MM.1S (cell line): ENCODE measurements around the gene DAB2.

Source experiments
- DNase-seq: peaks from one replicate; pipeline ENCODE4 v3.0.0-alpha.2; 2015
- H2AFZ ChIP-seq: fragments of 300-600 bp; sonication (generic); 2 replicates; pipeline ENCODE4 v1.6.0; 2016; ENCODE audit warnings: antibody characterized with exemption, low read length
- H3F3A ChIP-seq: fragments of 300-600 bp; sonication (generic); 2 replicates; pipeline ENCODE4 v1.6.1; 2016; ENCODE audit warnings: mild to moderate bottlenecking, antibody characterized with exemption, low read length, moderate library complexity, mixed read lengths; ENCODE audit not compliant: insufficient read depth
- H3K27ac ChIP-seq: fragments of 300-600 bp; sonication (generic); 2 replicates; pipeline ENCODE4 v1.5.1; 2016; ENCODE audit warnings: mild to moderate bottlenecking, low read length
- H3K27me3 ChIP-seq: fragments of 300-600 bp; sonication (generic); replicated peaks from 2 replicates; pipeline ENCODE4 v1.6.0; 2016; ENCODE audit warnings: low read length; ENCODE audit not compliant: insufficient read depth
- H3K36me3 ChIP-seq: fragments of 300-600 bp; sonication (generic); replicated peaks from 2 replicates; pipeline ENCODE4 v1.6.1; 2016; ENCODE audit warnings: mild to moderate bottlenecking, low read length, mixed read lengths; ENCODE audit not compliant: insufficient read depth
- H3K4me1 ChIP-seq: fragments of 300-600 bp; sonication (generic); 2 replicates; pipeline ENCODE4 v1.6.1; 2016; ENCODE audit warnings: low read length, mixed read lengths
- H3K4me2 ChIP-seq: fragments of 300-600 bp; sonication (generic); 2 replicates; pipeline ENCODE4 v1.6.0; 2016; ENCODE audit warnings: low read depth, low read length
- H3K4me3 ChIP-seq: fragments of 300-600 bp; sonication (generic); 2 replicates; pipeline ENCODE4 v1.5.1; 2016; ENCODE audit warnings: low read length, mixed read lengths
- H3K79me2 ChIP-seq: fragments of 300-600 bp; sonication (generic); 2 replicates; pipeline ENCODE4 v1.6.1; 2016; ENCODE audit warnings: mixed run types, low read length, mixed read lengths
- H3K9ac ChIP-seq: fragments of 300-600 bp; sonication (generic); 2 replicates; pipeline ENCODE4 v1.6.1; 2016; ENCODE audit warnings: low read length, mixed read lengths
- H3K9me2 ChIP-seq: fragments of 300-600 bp; sonication (generic); replicated peaks from 2 replicates; pipeline ENCODE4 v1.6.1; 2016; ENCODE audit warnings: mild to moderate bottlenecking, low read length, mixed read lengths; ENCODE audit not compliant: insufficient read depth
- H3K9me3 ChIP-seq: fragments of 300-600 bp; sonication (generic); replicated peaks from 2 replicates; pipeline ENCODE4 v1.6.1; 2016; ENCODE audit warnings: mild to moderate bottlenecking, low read length, mixed read lengths; ENCODE audit not compliant: insufficient read depth
- H4K20me1 ChIP-seq: fragments of 300-600 bp; sonication (generic); 2 replicates; pipeline ENCODE4 v1.6.1; 2016; ENCODE audit warnings: mild to moderate bottlenecking, low read length, moderate library complexity, mixed read lengths; ENCODE audit not compliant: insufficient read depth
- CTCF ChIP-seq: fragments of 300-600 bp; sonication (generic); IDR thresholded peaks from 2 replicates; pipeline ENCODE4 v1.5.1; 2016; ENCODE audit warnings: antibody characterized with exemption, low read length, mixed read lengths
- EZH2 ChIP-seq: fragments of 300-600 bp; sonication (generic); optimal IDR thresholded peaks from 2 replicates; pipeline ENCODE3; 2017; ENCODE audit warnings: low read depth, mild to moderate bottlenecking, antibody characterized with exemption, low read length, mixed read lengths
- EZH2phosphoT487 ChIP-seq: fragments of 300-600 bp; sonication (generic); IDR thresholded peaks from 2 replicates; pipeline ENCODE4 v1.6.1; 2018; ENCODE audit warnings: antibody characterized with exemption, low read length

DAB2 gene

DNA sequence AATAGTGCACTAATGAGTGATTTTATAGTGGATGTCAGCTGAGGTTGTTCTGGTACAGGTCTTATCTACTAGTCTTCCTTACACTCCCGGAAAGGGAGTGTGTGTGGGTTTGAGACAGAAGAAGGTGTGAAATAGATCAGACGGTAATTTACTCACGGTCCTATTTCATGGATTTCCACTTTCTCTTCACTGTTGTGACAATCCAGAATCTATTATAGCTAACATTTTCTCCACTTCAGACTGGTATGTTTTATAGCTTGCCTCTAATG lies 53.5 kb downstream of the DAB2 start:
- H3K36me3 ChIP-seq = no peaks in the 10 kb centered on the region
- no peaks in the 10 kb centered on the region for H4K20me1 ChIP-seq

GRCh38 chr5:39370555-39371366 lies 54.0 kb downstream of the DAB2 start:
- Histone ChIP-seq H3K9me2 (no peaks in the 10 kb centered on the region), H3K4me1 (0 out of 2 replicates have a peak, but pooled peaks cover 3% of the 10 kb centered on the region), H3K4me3 (no peak overlapping the region), H3F3A (no peaks in the 10 kb centered on the region), H3K27ac (no peak overlapping the region), H3K9me3 (no peaks in the 10 kb centered on the region), H3K36me3 (no peaks in the 10 kb centered on the region), H3K4me2 (no peak overlapping the region), H3K9ac (no peak overlapping the region), H4K20me1 (no peaks in the 10 kb centered on the region), H2AFZ (no peak overlapping the region), H3K79me2 (no peaks in the 10 kb centered on the region), H3K27me3 (no peaks in the 10 kb centered on the region)
- no peak for DNase-seq
- no peak for TF ChIP-seq CTCF

More for the DNA sequence above, 53.5 kb downstream of the DAB2 start:
- Histone ChIP-seq H3K27me3 (no peaks in the 10 kb centered on the region), H3K27ac (no peak overlapping the region), H3K4me1 (0 out of 2 replicates have a peak, but pooled peaks cover 3% of the 10 kb centered on the region), H2AFZ (no peak overlapping the region), H3K9ac (no peak overlapping the region), H3K4me3 (no peak overlapping the region), H3F3A (no peaks in the 10 kb centered on the region), H3K4me2 (no peak overlapping the region), H3K9me2 (no peaks in the 10 kb centered on the region), H3K9me3 (no peaks in the 10 kb centered on the region), H3K79me2 (no peaks in the 10 kb centered on the region)
- DNase-seq = no peak
- TF ChIP-seq EZH2phosphoT487 = no peak

- Histone ChIP-seq H3K79me2 (no peaks in the 10 kb centered on the region), H3F3A (no peaks in the 10 kb centered on the region), H3K9me3 (no peaks in the 10 kb centered on the region), H3K4me1 (no peaks in the 10 kb centered on the region), H3K9me2 (no peaks in the 10 kb centered on the region), H3K27ac (no peak overlapping the region), H3K27me3 (no peaks in the 10 kb centered on the region), H3K4me3 (no peak overlapping the region), H2AFZ (no peak overlapping the region), H3K9ac (no peak overlapping the region), H4K20me1 (no peaks in the 10 kb centered on the region), H3K4me2 (no peak overlapping the region), H3K36me3 (no peaks in the 10 kb centered on the region)
- no peak for DNase-seq
- TF ChIP-seq EZH2phosphoT487 (no peak), EZH2 (no peak), CTCF (no peak)
Observed at GRCh38 chr5:39369123-39369815, 55.5 kb downstream of the DAB2 start.

- H3F3A ChIP-seq = no peaks in the 10 kb centered on the region
- no peak for DNase-seq
Observed at GRCh38 chr5:39368116-39368515, 56.7 kb downstream of the DAB2 start.

More at GRCh38 chr5:39368116-39368515, 56.7 kb downstream of the DAB2 start:
- Histone ChIP-seq H4K20me1 (no peaks in the 10 kb centered on the region), H3K27me3 (no peaks in the 10 kb centered on the region), H3K9me2 (no peaks in the 10 kb centered on the region), H3K36me3 (no peaks in the 10 kb centered on the region), H3K27ac (no peak overlapping the region), H3K4me1 (no peaks in the 10 kb centered on the region), H3K4me2 (no peak overlapping the region), H3K9me3 (no peaks in the 10 kb centered on the region), H3K79me2 (no peaks in the 10 kb centered on the region), H2AFZ (no peak overlapping the region), H3K9ac (no peak overlapping the region), H3K4me3 (no peak overlapping the region)
- TF ChIP-seq CTCF (no peak), EZH2 (no peak), EZH2phosphoT487 (no peak)
